OCI-M1 (cell line): ENCODE data around the gene CD96.
"Not testable (repeated sequence)": the region's sequence is repeated elsewhere in the genome, so short reads cannot be mapped to it uniquely, and the experiment has no call there.

Source experiments
- DNase-seq: peaks from one replicate; lab custom pipeline; 2025; lab: John Stamatoyannopoulos, UW

The CD96 gene

DNA sequence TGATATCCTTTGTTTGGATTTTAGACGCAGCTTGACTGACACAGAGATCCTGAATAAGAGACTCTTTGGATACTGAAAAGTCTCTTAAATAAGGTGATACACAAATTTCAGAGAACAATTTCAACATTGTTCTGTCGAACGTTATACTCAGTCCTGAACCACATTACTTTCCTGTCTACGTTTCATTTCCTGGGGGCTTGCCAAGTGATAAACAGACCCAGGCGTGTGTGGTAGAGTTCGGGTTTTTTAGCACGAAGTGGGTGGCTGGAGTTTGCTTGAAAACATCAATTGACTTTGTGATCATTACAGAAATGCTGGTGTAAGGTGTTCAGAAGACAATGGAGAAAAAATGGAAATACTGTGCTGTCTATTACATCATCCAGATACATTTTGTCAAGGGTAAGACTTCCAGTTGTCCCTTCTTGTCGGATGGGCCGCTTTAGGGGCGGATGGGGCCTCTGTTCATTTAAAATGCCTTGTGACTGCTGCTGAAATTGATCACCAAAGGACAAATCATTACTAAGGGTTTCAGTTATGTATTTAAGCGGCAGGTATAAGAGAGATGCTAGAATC, at the start of gene CD96:
Gene CD96 (plus strand): TSS at position 287 of the 573 bp plus-strand sequence. CDS start 52 bp downstream, at position 339.
- peak; percentile 25 for DNase-seq

DNA sequence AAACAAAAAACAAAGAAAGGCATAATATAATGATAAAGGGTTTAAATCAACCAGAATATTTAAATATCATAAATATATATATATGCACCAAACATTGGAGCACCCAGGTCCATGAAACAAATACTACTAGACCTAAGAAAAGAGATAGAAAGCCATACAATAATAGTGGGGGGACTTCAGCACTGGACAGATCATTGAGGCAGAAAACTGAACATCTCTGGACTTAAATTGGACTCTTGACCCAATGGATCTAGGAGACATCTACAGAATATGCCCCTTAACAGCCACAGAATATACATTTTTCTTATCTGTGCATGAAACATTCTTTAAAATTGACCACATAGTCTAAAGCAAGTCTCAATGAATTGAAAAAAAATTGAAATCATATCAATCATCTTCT, 48.7 kb upstream of the CD96 start:
- no peak for DNase-seq

GRCh38 chr3:111496894-111497559, 45.0 kb upstream of the CD96 start:
- DNase-seq = no peak

- no peak for DNase-seq
These were observed 44.0 kb upstream of the CD96 start for GRCh38 chr3:111498022-111498421.

DNA sequence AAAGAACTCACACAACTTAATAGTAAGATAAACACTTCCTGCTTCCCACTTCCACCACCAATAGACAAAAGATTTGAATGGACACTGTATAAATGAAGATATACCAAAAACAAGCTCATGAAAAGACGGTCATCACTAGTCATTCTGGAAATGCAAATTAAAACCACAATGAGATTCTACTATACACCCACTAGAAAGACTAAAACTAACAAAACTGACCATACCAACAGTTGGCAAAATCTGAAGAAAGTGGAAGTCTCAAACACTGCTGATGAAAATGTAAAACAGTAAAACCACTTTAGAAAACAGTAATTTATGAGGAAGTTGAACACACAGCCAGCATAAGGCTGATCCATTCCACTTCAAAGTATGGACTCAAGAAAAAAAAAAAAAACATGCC, 35.6 kb upstream of the CD96 start:
- DNase-seq = no peak

GRCh38 chr3:111509308-111509707, 32.7 kb upstream of the CD96 start:
- no peak for DNase-seq

DNA sequence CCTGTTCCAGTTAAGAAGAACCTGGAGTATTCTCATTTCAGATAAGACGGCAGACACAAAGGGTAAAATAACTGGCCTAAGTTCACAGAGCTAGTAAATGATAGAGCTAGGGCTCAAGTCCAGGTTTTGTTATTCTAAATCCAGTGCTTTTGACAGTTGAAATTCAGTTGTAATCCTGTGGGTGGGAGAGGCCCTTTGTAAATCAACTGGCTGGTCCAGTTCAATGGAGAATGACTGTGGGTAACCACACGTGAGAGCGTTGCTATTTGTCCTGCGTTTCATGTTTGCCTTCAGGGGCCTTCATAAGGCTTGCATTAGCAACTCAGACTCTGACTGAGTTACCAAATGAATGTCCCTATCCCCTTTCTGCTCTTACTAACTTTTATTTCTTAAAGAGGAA, 24.2 kb upstream of the CD96 start:
- no peak for DNase-seq

DNA sequence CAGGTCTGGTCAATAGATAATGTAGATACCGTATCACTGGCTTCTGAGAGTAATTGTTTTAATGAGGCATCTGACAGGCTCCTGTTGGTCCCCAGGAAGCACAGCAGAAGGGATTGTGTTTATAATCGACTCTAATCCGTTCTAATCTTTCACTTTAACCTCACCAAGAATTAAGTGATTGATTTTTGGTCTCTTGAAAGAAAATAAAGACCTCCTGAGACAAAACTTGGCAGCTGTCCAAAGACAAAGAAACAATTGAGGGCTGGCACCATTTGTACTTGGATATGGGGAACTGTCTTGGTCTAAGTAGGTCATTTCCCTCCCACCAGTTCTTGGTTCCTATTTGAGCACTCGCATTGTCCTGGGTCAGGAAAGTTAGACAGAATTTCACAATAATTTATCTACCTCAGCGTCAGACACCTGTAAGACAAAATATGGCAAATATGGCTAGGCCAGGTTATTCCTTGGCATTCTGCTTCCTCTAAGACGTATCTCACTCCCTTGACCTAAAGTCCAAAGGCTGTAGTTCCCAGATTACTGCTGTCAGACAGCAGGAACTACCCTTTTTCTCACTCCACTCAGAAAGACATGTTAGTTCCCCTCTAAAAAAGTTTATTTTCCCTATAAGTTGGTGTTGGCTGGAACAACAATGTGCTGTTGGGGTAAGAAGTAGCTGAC, 22.7 kb upstream of the CD96 start:
- DNase-seq = peak; percentile 26

GRCh38 chr3:111521891-111522290, 20.1 kb upstream of the CD96 start:
- no peak for DNase-seq

DNA sequence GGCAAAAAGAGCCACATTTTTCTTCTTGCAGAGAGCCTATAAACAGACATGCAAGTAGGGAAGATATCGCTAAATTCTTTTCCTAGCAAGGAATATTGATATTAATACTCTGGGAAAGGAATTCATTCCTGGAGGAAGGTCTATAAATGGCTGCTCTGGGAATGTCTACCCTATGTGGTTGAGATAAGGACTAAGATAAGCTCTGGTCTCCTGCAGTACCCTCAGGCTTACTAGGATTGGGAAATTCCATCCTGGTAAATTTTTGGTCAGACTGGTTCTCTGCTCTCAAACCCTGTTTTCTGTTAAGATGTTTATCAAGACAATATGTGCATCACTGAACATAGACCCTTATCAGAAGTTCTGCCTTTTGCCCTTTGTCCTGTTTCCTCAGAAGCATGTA, 17.5 kb upstream of the CD96 start:
- not testable (repeated sequence) for DNase-seq

DNA sequence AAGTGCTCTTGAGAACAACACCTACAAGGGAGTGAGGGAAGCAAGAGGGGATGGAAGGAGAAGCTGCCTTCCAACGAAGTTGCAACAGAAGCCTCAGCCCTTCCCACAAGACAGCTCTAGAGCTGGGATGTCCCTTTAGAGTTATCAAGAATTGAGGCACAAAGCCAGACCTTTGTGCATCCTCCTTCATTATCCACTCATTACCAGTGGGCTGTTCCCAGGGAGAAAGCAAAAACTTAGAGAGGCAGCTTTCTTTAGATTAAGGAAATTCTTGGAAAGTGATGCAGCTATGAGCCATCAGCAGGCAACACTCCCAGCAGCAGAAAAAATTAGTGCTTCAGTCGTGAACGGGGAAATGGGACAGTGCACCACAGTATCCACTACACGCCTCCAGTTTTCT, 10.6 kb upstream of the CD96 start:
- DNase-seq = no peak

GRCh38 chr3:111534701-111535100, 7.3 kb upstream of the CD96 start:
- no peak for DNase-seq

DNA sequence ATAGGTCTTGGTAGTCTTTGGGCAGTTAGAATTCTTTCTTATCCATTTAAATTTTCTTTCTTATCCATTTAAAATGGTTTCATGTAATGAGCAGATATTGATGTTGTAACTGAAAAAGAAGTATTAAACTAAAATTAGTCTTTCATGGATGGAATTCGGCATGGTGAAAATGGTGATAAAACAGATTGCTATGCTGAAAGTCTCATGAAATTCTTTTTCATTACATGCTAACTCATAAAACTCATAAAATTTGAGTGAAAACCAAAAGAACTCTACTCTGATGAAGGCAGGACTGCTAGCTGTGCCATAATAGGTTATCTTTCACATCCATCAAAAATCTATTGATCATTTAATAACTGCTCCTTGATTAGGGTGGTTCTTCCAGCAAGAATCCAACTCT, 3.9 kb upstream of the CD96 start:
- DNase-seq = no peak

DNA sequence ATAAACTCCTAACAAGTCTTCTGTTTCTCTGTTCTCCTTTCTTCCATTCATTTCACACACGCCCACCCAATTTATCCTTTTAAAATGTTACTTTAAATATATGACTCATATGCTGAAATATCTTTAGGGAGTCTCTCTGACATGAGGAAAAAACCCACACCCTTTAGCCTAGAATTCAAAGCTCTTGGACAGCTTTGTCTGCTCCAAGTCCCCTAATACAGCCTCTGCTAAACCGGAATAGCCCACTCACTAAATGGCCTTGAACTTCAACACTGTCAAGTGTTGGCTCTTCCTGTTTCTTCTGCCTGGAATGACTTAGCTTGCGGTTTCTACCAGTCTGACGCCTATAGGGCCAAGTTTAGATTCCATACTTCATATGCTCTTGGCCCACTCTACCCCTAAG, 3.3 kb upstream of the CD96 start:
- DNase-seq = peak; percentile 59

DNA sequence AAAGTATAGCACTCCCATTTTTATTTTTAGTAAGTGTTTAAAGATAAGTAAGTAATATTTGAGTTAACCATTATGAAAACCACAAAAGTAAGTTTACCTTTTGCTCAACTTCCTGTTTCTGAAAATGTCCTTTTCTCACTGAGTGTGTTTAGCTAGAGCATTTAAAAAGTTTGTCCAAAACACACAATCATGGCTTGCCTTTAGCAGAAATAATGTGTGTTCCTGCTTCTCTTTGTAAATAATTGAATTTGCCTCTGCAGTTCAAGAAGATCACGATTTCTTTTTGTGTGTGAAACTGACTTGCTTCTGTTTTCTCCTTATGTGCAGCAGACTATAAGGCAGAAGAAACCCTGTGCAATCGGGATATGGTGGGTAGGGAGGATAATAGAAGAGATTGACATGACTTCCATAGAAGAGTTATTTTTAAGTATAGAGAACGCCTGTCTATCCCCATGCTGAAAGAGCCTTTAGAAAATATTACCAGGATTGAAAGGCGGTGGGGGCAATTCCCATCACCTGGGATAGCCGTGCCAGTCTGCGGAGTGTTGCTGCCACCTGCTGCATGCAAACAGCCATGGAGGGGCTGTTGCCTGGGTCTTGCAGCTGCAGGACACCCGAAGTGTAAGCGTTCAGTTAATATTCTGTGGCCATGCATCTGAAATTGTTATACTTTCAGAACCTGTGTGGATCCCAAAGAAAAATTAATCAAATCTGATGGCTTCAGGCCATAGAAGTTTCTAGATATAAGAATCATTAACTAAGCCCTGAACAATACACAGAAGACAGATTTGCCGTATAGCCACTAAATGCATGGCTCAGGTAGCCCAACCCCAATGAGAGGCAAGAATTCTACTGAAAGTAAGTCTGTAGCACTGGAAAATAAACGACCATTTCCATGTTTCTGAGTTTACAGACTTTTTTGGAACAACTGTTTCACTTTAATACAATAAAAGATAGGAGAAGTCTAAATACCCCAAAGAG, 2.4 kb upstream of the CD96 start:
- DNase-seq = peak; percentile 41

DNA sequence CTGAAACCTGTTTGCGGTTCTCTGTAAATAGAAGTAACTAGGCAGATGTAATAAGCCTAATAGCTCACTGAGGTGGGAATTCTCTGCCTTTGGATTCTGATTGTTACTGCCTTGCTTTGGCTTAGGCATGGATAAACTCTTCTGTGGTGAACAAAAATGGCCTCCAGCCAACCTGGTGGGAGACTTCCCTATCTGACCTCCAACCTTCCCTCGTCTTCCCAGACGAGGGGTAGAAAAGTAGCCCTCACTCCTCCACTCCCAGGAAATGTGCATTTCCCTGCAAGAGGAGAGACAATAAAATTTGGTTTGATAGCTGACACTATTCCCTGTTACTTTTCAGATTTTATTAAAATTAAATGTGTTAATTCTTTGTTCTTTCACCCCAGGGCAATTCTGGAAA, 606 bp upstream of the CD96 start:
- no peak for DNase-seq

- no peak for DNase-seq
These were observed 759 bp downstream of the CD96 start for GRCh38 chr3:111542611-111543300.

GRCh38 chr3:111545349-111545748, 3.4 kb downstream of the CD96 start:
- DNase-seq = peak; percentile 40

DNA sequence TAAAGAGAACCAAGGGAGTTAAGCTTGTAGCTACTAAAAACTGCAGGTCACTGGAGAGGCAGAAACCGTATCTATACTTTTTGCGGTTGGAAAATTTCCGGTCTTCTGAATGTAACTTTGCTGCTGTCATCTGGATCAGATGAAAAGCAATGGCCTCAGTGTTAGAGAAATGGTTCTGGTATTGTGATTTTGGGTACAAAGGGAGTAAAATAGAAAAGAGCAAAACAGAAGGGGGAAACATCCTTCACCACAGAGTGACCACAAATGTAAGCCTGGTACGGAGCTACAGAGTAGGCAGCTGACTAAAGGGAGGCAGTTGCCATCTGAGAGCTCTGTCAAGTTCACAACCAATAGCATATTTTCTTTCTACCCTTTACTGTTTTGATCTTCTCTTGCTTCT, 5.6 kb downstream of the CD96 start:
- peak; percentile 82 for DNase-seq

GRCh38 chr3:111548092-111548491, 6.1 kb downstream of the CD96 start:
- DNase-seq = peak; percentile 70

GRCh38 chr3:111548756-111549155, 6.8 kb downstream of the CD96 start:
- no peak for DNase-seq

DNA sequence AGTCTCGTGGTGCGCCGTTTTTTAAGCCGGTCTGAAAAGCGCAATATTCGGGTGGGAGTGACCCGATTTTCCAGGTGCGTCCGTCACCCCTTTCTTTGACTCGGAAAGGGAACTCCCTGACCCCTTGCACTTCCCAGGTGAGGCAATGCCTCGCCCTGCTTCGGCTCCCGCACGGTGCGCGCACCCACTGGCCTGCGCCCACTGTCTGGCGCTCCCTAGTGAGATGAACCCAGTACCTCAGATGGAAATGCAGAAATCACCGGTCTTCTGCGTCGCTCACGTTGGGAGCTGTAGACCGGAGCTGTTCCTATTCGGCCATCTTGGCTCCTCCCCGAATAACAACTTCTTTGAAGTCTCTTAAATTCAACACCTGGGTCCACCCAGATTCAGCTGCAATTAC, 19.9 kb downstream of the CD96 start:
- DNase-seq = not testable (repeated sequence)
